HFF-Myc (cell line): ENCODE measurements around the gene SKA3.
"Not testable (repeated sequence)": the region's sequence is repeated elsewhere in the genome, so short reads cannot be mapped to it uniquely, and the experiment has no call there.

Source experiments
- DNase-seq: peaks from one replicate; pipeline ENCODE4 v3.0.0-alpha.2; 2011; ENCODE audit warnings: low read depth; ENCODE audit errors: extremely low read depth
- H3K4me3 ChIP-seq: replicated peaks from 2 replicates; pipeline ENCODE4 v1.5.1; 2011; ENCODE audit warnings: low read depth, mild to moderate bottlenecking, control low read depth, low read length
- CTCF ChIP-seq: IDR thresholded peaks from 2 replicates; pipeline ENCODE4 v1.5.1; 2012; ENCODE audit warnings: mild to moderate bottlenecking, low read depth, low read length, control low read depth; ENCODE audit errors: missing control alignments

The SKA3 gene

GRCh38 chr13:21176215-21176981 is at the start of gene SKA3, which contains the start of gene MRPL57:
Gene SKA3, minus strand, starts transcription at chr13:21176552. Its CDS starts 75 bp downstream, at chr13:21176477.
Gene MRPL57, plus strand, starts transcription at chr13:21176658. Its CDS starts 259 bp downstream, at chr13:21176917.
- peak; percentile 80 for DNase-seq
- H3K4me3 ChIP-seq, result peak within 1 kb of the TSS; percentile 81
- no peak for TF ChIP-seq CTCF

DNA sequence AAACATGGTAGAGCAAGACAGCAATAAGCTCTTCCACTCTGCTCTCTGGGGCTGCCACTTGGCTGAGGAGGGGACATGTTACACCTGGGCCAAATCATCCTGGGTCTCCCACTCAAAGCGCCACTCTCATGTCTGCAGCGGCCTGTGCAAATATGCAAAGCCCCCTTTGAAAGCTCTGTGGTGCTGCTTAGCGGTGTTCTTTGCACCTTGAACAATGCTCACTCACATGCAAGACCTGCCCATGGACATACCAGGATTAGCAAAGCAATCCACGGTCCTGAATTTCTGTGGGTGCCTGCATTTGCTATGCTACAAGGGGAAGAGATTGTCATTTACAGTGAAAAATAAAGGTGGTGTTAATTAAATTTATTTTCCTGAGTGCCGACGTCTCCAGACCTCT is 48.7 kb upstream of the SKA3 start:
- no peak for TF ChIP-seq CTCF
- H3K4me3 ChIP-seq, result no peak overlapping the region
- no peak for DNase-seq

DNA sequence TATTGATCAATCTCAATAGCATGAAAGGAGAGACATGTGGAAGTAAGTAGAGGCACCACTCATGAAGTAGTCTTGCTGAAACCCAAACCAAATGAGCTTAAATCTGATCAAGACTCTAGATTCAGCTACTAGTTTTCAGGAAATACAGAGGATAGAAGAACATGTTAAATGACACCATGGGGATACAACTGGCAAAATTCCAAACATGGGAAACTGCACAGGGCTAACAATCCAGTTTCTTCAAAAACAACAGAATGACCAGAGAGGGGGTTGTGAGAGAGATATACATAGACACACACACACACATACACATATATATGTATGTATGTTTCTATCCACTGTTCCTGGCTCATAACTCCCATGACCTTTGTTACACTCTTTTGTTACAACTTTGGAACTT is 44.9 kb upstream of the SKA3 start:
- H3K4me3 ChIP-seq, result no peak overlapping the region
- no peak for DNase-seq
- TF ChIP-seq CTCF, result no peak

DNA sequence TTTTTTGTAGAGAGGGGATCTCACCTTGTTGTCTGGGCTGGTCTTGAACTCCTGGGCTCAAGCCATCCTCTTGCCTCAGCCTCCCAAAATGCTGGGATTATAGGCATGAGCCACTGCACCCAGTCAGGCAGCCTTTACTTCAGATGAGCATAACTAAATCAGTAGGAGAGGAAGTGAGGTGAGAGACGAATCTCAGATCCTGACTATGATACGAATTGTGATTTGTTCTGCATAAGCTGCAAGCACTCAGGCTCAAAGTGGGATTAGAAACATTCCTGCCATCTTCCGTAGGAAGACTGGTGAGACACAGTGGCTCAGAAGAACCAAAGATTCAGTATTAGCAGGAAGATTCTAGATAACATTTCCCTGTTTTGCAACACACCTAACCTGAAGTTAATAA is 43.4 kb upstream of the SKA3 start:
- DNase-seq, H3K4me3 ChIP-seq: not testable (repeated sequence)

DNA sequence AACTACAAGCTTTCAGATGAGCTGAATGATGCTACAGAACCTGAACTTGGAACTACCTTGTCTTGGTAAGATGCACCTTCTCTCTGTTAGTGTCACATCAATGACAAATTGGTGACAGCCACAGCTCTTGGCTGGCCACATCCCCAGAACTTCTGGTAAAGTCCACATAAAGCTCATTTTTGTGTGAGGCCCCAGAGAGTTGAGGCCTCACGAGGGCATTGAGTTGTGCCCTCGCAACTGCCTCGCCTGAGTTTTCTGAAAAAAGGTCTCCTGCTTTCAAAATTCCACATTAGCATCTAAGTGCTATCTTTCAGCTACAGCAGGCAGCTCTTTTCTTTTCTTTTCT is 42.7 kb upstream of the SKA3 start:
- no peak overlapping the region for H3K4me3 ChIP-seq
- TF ChIP-seq CTCF, result no peak
- no peak for DNase-seq

DNA sequence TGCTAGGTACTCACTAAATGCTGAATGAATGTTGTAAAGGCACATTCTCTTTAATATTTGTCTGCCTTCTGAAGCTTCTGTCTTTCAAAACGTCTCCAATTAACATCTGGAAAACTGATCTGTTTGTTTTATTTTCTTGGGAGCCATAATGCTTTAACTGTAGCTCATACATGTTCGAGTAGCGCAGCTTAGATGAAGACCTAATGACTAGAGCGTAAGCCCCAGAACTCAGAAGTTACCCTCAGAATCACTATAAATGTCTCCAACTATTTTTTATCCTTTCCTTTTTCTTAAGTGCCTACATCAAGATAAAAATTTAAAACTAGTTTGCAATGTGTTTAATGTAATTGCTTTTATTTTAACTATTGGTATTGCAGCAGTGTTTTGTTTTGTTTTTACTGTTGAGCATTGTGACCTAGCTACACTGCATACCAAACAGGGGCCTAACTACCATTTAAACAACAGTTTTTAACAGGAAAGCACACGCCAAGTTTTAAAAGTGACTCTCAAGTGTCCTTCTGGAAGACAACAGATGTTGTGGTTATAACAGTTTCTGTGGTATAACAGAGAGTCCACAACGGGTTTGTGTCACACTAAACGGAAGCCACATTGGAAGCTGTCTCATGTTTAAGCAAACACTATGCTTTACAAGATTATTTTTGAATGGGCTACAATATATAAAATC is 42.1 kb upstream of the SKA3 start:
- peak; percentile 26 for DNase-seq
- TF ChIP-seq CTCF, result no peak
- no peak overlapping the region for H3K4me3 ChIP-seq

DNA sequence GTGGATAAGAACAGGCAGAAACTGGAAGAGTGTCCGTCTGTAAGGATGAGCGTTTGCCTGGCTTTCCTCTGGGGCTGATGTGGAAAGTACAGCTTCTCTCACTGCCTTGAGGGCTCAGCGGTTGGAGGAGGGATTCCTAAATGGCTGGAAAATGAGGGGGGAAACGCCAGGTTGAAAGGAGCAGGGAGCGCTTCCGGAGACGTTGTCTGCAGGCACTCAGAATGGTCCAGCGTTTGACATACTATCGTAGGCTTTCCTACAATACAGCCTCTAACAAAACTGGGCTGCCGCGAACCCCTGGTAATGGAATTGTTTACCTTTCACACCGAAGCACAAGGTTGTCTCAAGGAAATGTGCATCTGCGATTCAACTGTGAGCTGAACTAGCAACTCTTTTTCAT is 40.0 kb upstream of the SKA3 start:
- TF ChIP-seq CTCF, result no peak
- H3K4me3 ChIP-seq, result no peak overlapping the region
- DNase-seq, result no peak

DNA sequence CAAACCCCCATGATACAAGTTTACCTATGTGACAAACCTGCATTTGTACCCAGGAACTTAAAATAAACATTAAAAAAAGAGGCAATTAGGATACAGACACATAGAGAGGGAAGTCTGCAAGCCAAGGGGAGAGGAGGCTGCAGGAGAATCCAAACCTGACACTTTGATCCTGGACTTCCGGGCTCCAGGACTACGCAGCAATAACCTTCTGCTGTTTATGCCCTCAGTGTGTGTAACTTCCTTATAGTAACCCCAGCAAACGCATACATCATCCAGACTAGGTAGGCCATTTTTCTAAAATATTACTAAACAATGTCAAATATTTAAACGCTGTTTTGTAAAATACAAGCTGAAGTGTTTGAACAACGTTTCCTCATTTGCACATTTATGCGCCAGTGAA is 39.1 kb upstream of the SKA3 start:
- DNase-seq, H3K4me3 ChIP-seq: not testable (repeated sequence)
